Measurements from ENCODE around the gene PDE1C. TPM values are rescaled to one million over a fixed set of nuclear protein-coding genes. Genes with fewer than 3 reads are reported as not detected.

PDE1C gene
- polyA plus RNA-seq (2013): 0.95 TPM

- DNase-seq: peak; percentile 11 to 64 (median 54)
- ChIA-PET CTCF (interaction anchor here (0.9 to 2.2 kb wide), 2 partner anchors 10 to 30 kb away, joined by 3 to 8 read pairs; no protein-coding TSS in a partner anchor), POLR2A (no interaction called here)
- Histone ChIP-seq H3K27ac (ENCODE audit: insufficient read depth in 1 of 2, low read depth in 1 of 2, low read length in 2 of 2, poor library complexity in 1 of 2, severe bottlenecking in 2 of 2) (no peak within 1 kb of the TSS), H3K4me3 (ENCODE audit: control insufficient read depth in 1 of 7, extremely low read depth in 1 of 7, insufficient read depth in 4 of 7, low read depth in 2 of 7, low read length in 6 of 7) (peak within 1 kb of the TSS; percentile 35 to 77 (median 53)), H3K27me3 (replicated peaks in 2 of 5; ENCODE audit: control insufficient read depth in 4 of 5, insufficient read depth in 5 of 5, low read length in 4 of 5) (peaks cover 13 to 68% (median 21%) of the 10 kb centered on the region in 5 experiments), H3K4me1 (ENCODE audit: control extremely low read depth in 1 of 4, control insufficient read depth in 4 of 4, insufficient read depth in 4 of 4, low read length in 3 of 4) (peaks cover 3 to 21% (median 10%) of the 10 kb centered on the region in 4 experiments), H3K36me3 (ENCODE audit: control insufficient read depth in 4 of 4, insufficient read depth in 4 of 4, low read length in 3 of 4) (no peaks in the 10 kb centered on the region), H3K9me3 (ENCODE audit: control extremely low read depth in 1 of 5, control insufficient read depth in 4 of 5, insufficient read depth in 2 of 5, low read depth in 1 of 5, low read length in 4 of 5) (no peaks in the 10 kb centered on the region)
- 1% methylated on average over 40 of the region's 88 CpGs for WGBS (ENCODE audit: insufficient coverage)
Observed at GRCh38 chr7:32070406-32071360, at the start of gene PDE1C. Gene PDE1C, minus strand, starts transcription at chr7:32070407.

- H3K4me3 ChIP-seq (ENCODE audit: control insufficient read depth in 1 of 7, extremely low read depth in 1 of 7, insufficient read depth in 4 of 7, low read depth in 2 of 7, low read length in 6 of 7): no peak overlapping the region
- CTCF ChIA-PET: no interaction called here
- no peaks in the 10 kb centered on the region for H3K9me3 ChIP-seq (ENCODE audit: control extremely low read depth in 1 of 5, control insufficient read depth in 4 of 5, insufficient read depth in 2 of 5, low read depth in 1 of 5, low read length in 4 of 5)
- POLR2A ChIA-PET: no interaction called here
- no peaks in the 10 kb centered on the region for H3K36me3 ChIP-seq (ENCODE audit: control insufficient read depth in 4 of 4, insufficient read depth in 4 of 4, low read length in 3 of 4)
- no peaks in the 10 kb centered on the region for H3K27me3 ChIP-seq (replicated peaks in 2 of 5; ENCODE audit: control insufficient read depth in 4 of 5, insufficient read depth in 5 of 5, low read length in 4 of 5)
- 100% methylated on average over 8 of the region's 8 CpGs for WGBS (ENCODE audit: insufficient coverage)
- DNase-seq: no peak
- no peaks in the 10 kb centered on the region for H3K4me1 ChIP-seq (ENCODE audit: control extremely low read depth in 1 of 4, control insufficient read depth in 4 of 4, insufficient read depth in 4 of 4, low read length in 3 of 4)
- H3K27ac ChIP-seq (ENCODE audit: insufficient read depth in 1 of 2, low read depth in 1 of 2, low read length in 2 of 2, poor library complexity in 1 of 2, severe bottlenecking in 2 of 2): no peak overlapping the region
Observed at GRCh38 chr7:32119790-32120196, 49.6 kb upstream of the PDE1C start.

GRCh38 chr7:32117837-32118236, 47.6 kb upstream of the PDE1C start:
- Histone ChIP-seq H3K4me1 (ENCODE audit: control extremely low read depth in 1 of 4, control insufficient read depth in 4 of 4, insufficient read depth in 4 of 4, low read length in 3 of 4) (no peaks in the 10 kb centered on the region), H3K27me3 (replicated peaks in 2 of 5; ENCODE audit: control insufficient read depth in 4 of 5, insufficient read depth in 5 of 5, low read length in 4 of 5) (no peaks in the 10 kb centered on the region), H3K4me3 (ENCODE audit: control insufficient read depth in 1 of 7, extremely low read depth in 1 of 7, insufficient read depth in 4 of 7, low read depth in 2 of 7, low read length in 6 of 7) (no peak overlapping the region), H3K27ac (ENCODE audit: insufficient read depth in 1 of 2, low read depth in 1 of 2, low read length in 2 of 2, poor library complexity in 1 of 2, severe bottlenecking in 2 of 2) (no peak overlapping the region), H3K36me3 (ENCODE audit: control insufficient read depth in 4 of 4, insufficient read depth in 4 of 4, low read length in 3 of 4) (no peaks in the 10 kb centered on the region), H3K9me3 (ENCODE audit: control extremely low read depth in 1 of 5, control insufficient read depth in 4 of 5, insufficient read depth in 2 of 5, low read depth in 1 of 5, low read length in 4 of 5) (peaks cover 0 to under 1% (median 0%) of the 10 kb centered on the region in 5 experiments)
- POLR2A ChIA-PET: no interaction called here
- CTCF ChIA-PET: no interaction called here
- 75% methylated on average over 2 of the region's 2 CpGs for WGBS (ENCODE audit: insufficient coverage)
- DNase-seq: no peak

- Histone ChIP-seq H3K9me3 (ENCODE audit: control extremely low read depth in 1 of 5, control insufficient read depth in 4 of 5, insufficient read depth in 2 of 5, low read depth in 1 of 5, low read length in 4 of 5) (peaks cover 0 to 7% (median 2%) of the 10 kb centered on the region in 5 experiments), H3K27ac (ENCODE audit: insufficient read depth in 1 of 2, low read depth in 1 of 2, low read length in 2 of 2, poor library complexity in 1 of 2, severe bottlenecking in 2 of 2) (no peak overlapping the region), H3K36me3 (ENCODE audit: control insufficient read depth in 4 of 4, insufficient read depth in 4 of 4, low read length in 3 of 4) (no peaks in the 10 kb centered on the region), H3K27me3 (replicated peaks in 2 of 5; ENCODE audit: control insufficient read depth in 4 of 5, insufficient read depth in 5 of 5, low read length in 4 of 5) (no peaks in the 10 kb centered on the region), H3K4me3 (ENCODE audit: control insufficient read depth in 1 of 7, extremely low read depth in 1 of 7, insufficient read depth in 4 of 7, low read depth in 2 of 7, low read length in 6 of 7) (no peak overlapping the region), H3K4me1 (ENCODE audit: control extremely low read depth in 1 of 4, control insufficient read depth in 4 of 4, insufficient read depth in 4 of 4, low read length in 3 of 4) (no peaks in the 10 kb centered on the region)
- ChIA-PET CTCF (no interaction called here), POLR2A (no interaction called here)
- DNase-seq: no peak
Observed at GRCh38 chr7:32116436-32116835, 46.2 kb upstream of the PDE1C start.

- H3K4me3 ChIP-seq (ENCODE audit: control insufficient read depth in 1 of 7, extremely low read depth in 1 of 7, insufficient read depth in 4 of 7, low read depth in 2 of 7, low read length in 6 of 7): no peak overlapping the region
Observed at GRCh38 chr7:32115831-32116230, 45.6 kb upstream of the PDE1C start.

GRCh38 chr7:32108651-32109050, 38.4 kb upstream of the PDE1C start:
- Histone ChIP-seq H3K4me1 (ENCODE audit: control extremely low read depth in 1 of 4, control insufficient read depth in 4 of 4, insufficient read depth in 4 of 4, low read length in 3 of 4) (no peaks in the 10 kb centered on the region), H3K36me3 (ENCODE audit: control insufficient read depth in 4 of 4, insufficient read depth in 4 of 4, low read length in 3 of 4) (no peaks in the 10 kb centered on the region), H3K27me3 (replicated peaks in 2 of 5; ENCODE audit: control insufficient read depth in 4 of 5, insufficient read depth in 5 of 5, low read length in 4 of 5) (no peaks in the 10 kb centered on the region), H3K9me3 (ENCODE audit: control extremely low read depth in 1 of 5, control insufficient read depth in 4 of 5, insufficient read depth in 2 of 5, low read depth in 1 of 5, low read length in 4 of 5) (peaks cover 0 to 20% (median 5%) of the 10 kb centered on the region in 5 experiments), H3K4me3 (ENCODE audit: control insufficient read depth in 1 of 7, extremely low read depth in 1 of 7, insufficient read depth in 4 of 7, low read depth in 2 of 7, low read length in 6 of 7) (no peak overlapping the region), H3K27ac (ENCODE audit: insufficient read depth in 1 of 2, low read depth in 1 of 2, low read length in 2 of 2, poor library complexity in 1 of 2, severe bottlenecking in 2 of 2) (no peak overlapping the region)
- POLR2A ChIA-PET: no interaction called here
- 100% methylated on average over 1 of the region's 2 CpGs for WGBS (ENCODE audit: insufficient coverage)
- CTCF ChIA-PET: no interaction called here
- no peak for DNase-seq

More at GRCh38 chr7:32115831-32116230, 45.6 kb upstream of the PDE1C start:
- H3K27me3 ChIP-seq (replicated peaks in 2 of 5; ENCODE audit: control insufficient read depth in 4 of 5, insufficient read depth in 5 of 5, low read length in 4 of 5): no peaks in the 10 kb centered on the region
- ChIA-PET POLR2A (no interaction called here), CTCF (no interaction called here)
- 100% methylated on average over 1 of the region's 1 CpG for WGBS (ENCODE audit: insufficient coverage)
- H3K9me3 ChIP-seq (ENCODE audit: control extremely low read depth in 1 of 5, control insufficient read depth in 4 of 5, insufficient read depth in 2 of 5, low read depth in 1 of 5, low read length in 4 of 5): peaks cover 0 to 11% (median 5%) of the 10 kb centered on the region in 5 experiments
- no peak overlapping the region for H3K27ac ChIP-seq (ENCODE audit: insufficient read depth in 1 of 2, low read depth in 1 of 2, low read length in 2 of 2, poor library complexity in 1 of 2, severe bottlenecking in 2 of 2)
- H3K36me3 ChIP-seq (ENCODE audit: control insufficient read depth in 4 of 4, insufficient read depth in 4 of 4, low read length in 3 of 4): no peaks in the 10 kb centered on the region
- DNase-seq: no peak
- no peaks in the 10 kb centered on the region for H3K4me1 ChIP-seq (ENCODE audit: control extremely low read depth in 1 of 4, control insufficient read depth in 4 of 4, insufficient read depth in 4 of 4, low read length in 3 of 4)

GRCh38 chr7:32104766-32105165, 34.6 kb upstream of the PDE1C start:
- DNase-seq: no peak
- Histone ChIP-seq H3K4me3 (ENCODE audit: control insufficient read depth in 1 of 7, extremely low read depth in 1 of 7, insufficient read depth in 4 of 7, low read depth in 2 of 7, low read length in 6 of 7) (no peak overlapping the region), H3K27me3 (replicated peaks in 2 of 5; ENCODE audit: control insufficient read depth in 4 of 5, insufficient read depth in 5 of 5, low read length in 4 of 5) (no peaks in the 10 kb centered on the region), H3K27ac (ENCODE audit: insufficient read depth in 1 of 2, low read depth in 1 of 2, low read length in 2 of 2, poor library complexity in 1 of 2, severe bottlenecking in 2 of 2) (no peak overlapping the region), H3K36me3 (ENCODE audit: control insufficient read depth in 4 of 4, insufficient read depth in 4 of 4, low read length in 3 of 4) (no peaks in the 10 kb centered on the region), H3K9me3 (ENCODE audit: control extremely low read depth in 1 of 5, control insufficient read depth in 4 of 5, insufficient read depth in 2 of 5, low read depth in 1 of 5, low read length in 4 of 5) (peaks cover 0 to 11% (median 0%) of the 10 kb centered on the region in 5 experiments), H3K4me1 (ENCODE audit: control extremely low read depth in 1 of 4, control insufficient read depth in 4 of 4, insufficient read depth in 4 of 4, low read length in 3 of 4) (no peaks in the 10 kb centered on the region)
- WGBS (ENCODE audit: insufficient coverage): 100% methylated on average over 1 of the region's 2 CpGs
- ChIA-PET CTCF (no interaction called here), POLR2A (no interaction called here)
